Immature natural killer cell (primary cell): Measurements from ENCODE around the gene MYOCD. TPM values are rescaled to one million over a fixed set of nuclear protein-coding genes. Genes with fewer than 3 reads are reported as not detected.

ENCODE experiments used
- DNase-seq, 3 donors: peaks; one replicate each; pipeline ENCODE4 v3.0.0; 2022; ENCODE audit warnings: mixed read lengths in 1 of 3
- H3K27ac Mint-ChIP-seq, 6 donors: one replicate each; pipeline ENCODE4 v1.8.0; 2020; ENCODE audit warnings: mixed read lengths in 6 of 6, mild to moderate bottlenecking in 5 of 6, inconsistent platforms in 4 of 6, moderate library complexity in 3 of 6
- H3K27me3 Mint-ChIP-seq, 3 donors: one replicate each; pipeline ENCODE4 v1.8.0; 2020 to 2021; ENCODE audit warnings: low read depth in 3 of 3, mild to moderate bottlenecking in 3 of 3, mixed read lengths in 3 of 3, moderate library complexity in 3 of 3, inconsistent platforms in 1 of 3
- H3K36me3 Mint-ChIP-seq, 3 donors: one replicate each; pipeline ENCODE4 v1.8.0; 2020; ENCODE audit warnings: mixed read lengths in 3 of 3, inconsistent platforms in 2 of 3, mild to moderate bottlenecking in 2 of 3
- H3K4me1 Mint-ChIP-seq, 2 donors: one replicate each; pipeline ENCODE4 v1.8.0; 2020; ENCODE audit warnings: inconsistent platforms in 2 of 2, mild to moderate bottlenecking in 2 of 2, mixed read lengths in 2 of 2, moderate library complexity in 1 of 2
- H3K4me3 Mint-ChIP-seq, 5 donors: one replicate each; pipeline ENCODE4 v1.8.0; 2020; ENCODE audit warnings: mild to moderate bottlenecking in 5 of 5, mixed read lengths in 5 of 5, inconsistent platforms in 3 of 5, moderate library complexity in 3 of 5
- H3K9me3 Mint-ChIP-seq, 6 donors: one replicate each; pipeline ENCODE4 v1.8.0; 2020; ENCODE audit warnings: mild to moderate bottlenecking in 6 of 6, mixed read lengths in 6 of 6, inconsistent platforms in 4 of 6, moderate library complexity in 3 of 6
- polyA plus RNA-seq, 3 donors: library from polyadenylated mRNA; unstranded; fragments of 300-500 nt; fragmentation: Illumina TruSeq; gene quantifications; one replicate each; pipeline ENCODE4 v1.2.3, GENCODE V29; 2021

MYOCD gene
- polyA plus RNA-seq, 3 donors from 2014 or later = not detected

DNA sequence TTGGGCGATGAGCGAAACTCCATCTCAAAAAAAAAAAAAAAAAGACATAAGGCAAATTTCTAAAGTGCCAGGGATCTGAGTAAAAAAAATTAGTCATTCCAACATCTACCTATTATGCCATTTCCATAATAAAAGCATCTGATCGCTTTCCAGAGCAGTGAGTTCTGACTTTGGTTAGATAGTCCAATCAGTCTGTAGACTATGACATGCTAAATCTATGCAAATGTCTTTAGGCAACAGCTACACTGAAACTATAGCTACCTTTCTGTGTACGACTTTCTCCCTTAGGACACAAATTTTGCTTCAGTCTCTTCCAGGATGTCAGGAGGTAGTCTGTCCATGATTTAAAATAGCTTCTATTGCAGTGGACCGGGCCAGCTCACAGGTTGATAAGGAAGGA is 64.7 kb downstream of the MYOCD start:
- peaks cover 0 to 4% (median 1%) of the 10 kb centered on the region in 3 donors for H3K27me3 Mint-ChIP-seq
- no peak overlapping the region for H3K4me3 Mint-ChIP-seq
- no peaks in the 10 kb centered on the region for H3K36me3 Mint-ChIP-seq
- H3K4me1 Mint-ChIP-seq = no peaks in the 10 kb centered on the region
- H3K27ac Mint-ChIP-seq = no peak overlapping the region
- peaks cover 0 to 8% (median 2%) of the 10 kb centered on the region in 6 donors for H3K9me3 Mint-ChIP-seq
- DNase-seq = no peak

DNA sequence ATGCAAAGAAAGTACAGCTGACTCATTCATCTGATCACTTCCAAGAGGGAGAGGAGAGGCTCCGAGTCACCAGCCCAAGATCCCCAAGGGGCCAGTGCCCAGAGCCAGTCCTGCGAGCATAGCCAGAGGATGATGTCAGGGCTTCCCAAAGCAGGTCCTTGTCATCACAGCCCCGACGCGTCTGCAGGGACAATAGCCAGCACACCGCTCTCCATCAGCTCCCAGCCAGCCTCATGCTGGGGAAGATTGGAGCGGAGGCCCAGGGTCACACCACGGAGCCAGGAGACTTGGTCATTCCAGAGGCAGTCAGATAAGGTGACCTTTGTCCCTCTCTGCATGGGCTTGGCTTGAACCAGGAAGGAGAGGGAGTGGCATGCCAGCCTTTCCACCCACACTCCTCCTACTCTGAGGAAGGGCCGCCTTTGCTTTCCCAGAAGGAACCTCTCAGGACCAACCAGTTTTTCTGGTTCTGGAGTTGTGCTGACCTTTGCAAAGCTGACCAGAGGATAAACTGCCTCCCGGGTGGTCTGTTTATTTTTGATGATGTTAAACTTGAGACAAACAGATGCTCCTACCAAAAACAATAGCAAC is 65.3 kb downstream of the MYOCD start:
- DNase-seq = no peak
- H3K27me3 Mint-ChIP-seq = peaks cover 0 to 4% (median 1%) of the 10 kb centered on the region in 3 donors
- H3K27ac Mint-ChIP-seq = no peak overlapping the region
- no peaks in the 10 kb centered on the region for H3K36me3 Mint-ChIP-seq
- no peak overlapping the region for H3K4me3 Mint-ChIP-seq
- no peaks in the 10 kb centered on the region for H3K4me1 Mint-ChIP-seq
- H3K9me3 Mint-ChIP-seq = peaks cover 0 to 8% (median 2%) of the 10 kb centered on the region in 6 donors

DNA sequence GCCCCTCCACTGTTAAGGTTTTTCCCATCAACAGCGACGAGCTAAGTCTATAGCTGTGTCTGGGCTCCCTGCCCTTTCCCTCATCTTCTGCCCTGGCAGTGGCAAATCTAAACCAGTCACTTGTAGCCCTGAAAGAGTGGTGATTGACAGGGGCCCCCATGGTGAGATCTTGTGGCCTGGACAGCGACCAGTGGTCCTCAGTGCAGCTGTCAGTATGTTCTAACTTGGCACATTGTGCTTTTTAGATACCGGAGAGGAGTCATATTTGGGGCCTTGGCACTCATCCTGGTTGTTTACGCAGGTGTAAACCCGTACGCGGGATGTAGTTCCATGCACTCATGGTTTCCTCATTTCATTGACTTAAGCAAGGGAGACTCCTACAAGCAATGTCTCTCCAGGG is 66.1 kb downstream of the MYOCD start:
- no peak overlapping the region for H3K27ac Mint-ChIP-seq
- DNase-seq = no peak
- no peaks in the 10 kb centered on the region for H3K4me1 Mint-ChIP-seq
- H3K27me3 Mint-ChIP-seq = peaks cover 0 to 4% (median 1%) of the 10 kb centered on the region in 3 donors
- H3K9me3 Mint-ChIP-seq = peaks cover 0 to 8% (median 2%) of the 10 kb centered on the region in 6 donors
- no peak overlapping the region for H3K4me3 Mint-ChIP-seq
- no peaks in the 10 kb centered on the region for H3K36me3 Mint-ChIP-seq

GRCh38 chr17:12732366-12732765 is 66.7 kb downstream of the MYOCD start:
- no peak overlapping the region for H3K4me3 Mint-ChIP-seq
- DNase-seq = no peak
- H3K36me3 Mint-ChIP-seq = no peaks in the 10 kb centered on the region
- peaks cover 0 to 8% (median 2%) of the 10 kb centered on the region in 6 donors for H3K9me3 Mint-ChIP-seq
- no peaks in the 10 kb centered on the region for H3K4me1 Mint-ChIP-seq
- no peak overlapping the region for H3K27ac Mint-ChIP-seq
- peaks cover 0 to 4% (median 1%) of the 10 kb centered on the region in 3 donors for H3K27me3 Mint-ChIP-seq

- Mint-ChIP-seq H3K27me3 (peaks cover 0 to 4% (median 1%) of the 10 kb centered on the region in 3 donors), H3K36me3 (no peaks in the 10 kb centered on the region), H3K27ac (no peak overlapping the region), H3K4me1 (no peaks in the 10 kb centered on the region), H3K4me3 (no peak overlapping the region), H3K9me3 (peaks cover 0 to 8% (median under 1%) of the 10 kb centered on the region in 6 donors)
- DNase-seq = no peak
These were observed 69.2 kb downstream of the MYOCD start for GRCh38 chr17:12734926-12735325.

- no peak for DNase-seq
- Mint-ChIP-seq H3K36me3 (no peaks in the 10 kb centered on the region), H3K9me3 (peaks cover 0 to 8% (median under 1%) of the 10 kb centered on the region in 6 donors), H3K27ac (no peak overlapping the region), H3K27me3 (peaks cover 0 to 4% (median 3%) of the 10 kb centered on the region in 3 donors), H3K4me1 (no peaks in the 10 kb centered on the region), H3K4me3 (no peak overlapping the region)
These were observed 69.8 kb downstream of the MYOCD start for GRCh38 chr17:12735517-12735916.

- no peak overlapping the region for H3K4me3 Mint-ChIP-seq
- H3K27ac Mint-ChIP-seq = no peak overlapping the region
- H3K4me1 Mint-ChIP-seq = no peaks in the 10 kb centered on the region
- DNase-seq = no peak
- peaks cover 0 to 8% (median under 1%) of the 10 kb centered on the region in 6 donors for H3K9me3 Mint-ChIP-seq
- H3K36me3 Mint-ChIP-seq = no peaks in the 10 kb centered on the region
- H3K27me3 Mint-ChIP-seq = peaks cover 0 to 4% (median 2%) of the 10 kb centered on the region in 3 donors
These were observed 70.8 kb downstream of the MYOCD start for GRCh38 chr17:12736526-12736925.

GRCh38 chr17:12737740-12738469 is 72.2 kb downstream of the MYOCD start:
- peaks cover 0 to 2% (median 0%) of the 10 kb centered on the region in 3 donors for H3K27me3 Mint-ChIP-seq
- no peak overlapping the region for H3K27ac Mint-ChIP-seq
- DNase-seq = no peak
- H3K4me3 Mint-ChIP-seq = no peak overlapping the region
- H3K9me3 Mint-ChIP-seq = peaks cover 0 to 3% (median 0%) of the 10 kb centered on the region in 6 donors
- no peaks in the 10 kb centered on the region for H3K36me3 Mint-ChIP-seq
- H3K4me1 Mint-ChIP-seq = no peaks in the 10 kb centered on the region

DNA sequence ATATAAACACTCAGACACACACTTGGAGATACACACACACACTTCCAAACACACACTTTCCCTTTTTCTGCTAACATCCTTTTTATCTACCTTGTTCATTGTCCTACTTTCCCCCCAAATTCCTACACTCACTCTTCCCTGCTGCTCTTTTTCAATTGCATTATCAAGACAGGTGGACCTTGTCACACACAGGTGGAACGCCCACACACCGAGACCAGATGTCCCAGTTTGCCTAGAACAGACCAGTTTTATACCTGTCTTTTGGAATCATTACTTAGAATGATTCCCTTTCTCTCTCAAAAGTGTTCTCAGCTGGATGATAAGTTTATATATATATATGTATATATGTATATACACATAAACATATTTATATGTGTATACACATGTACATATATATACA is 72.9 kb downstream of the MYOCD start:
- Mint-ChIP-seq H3K36me3 (no peaks in the 10 kb centered on the region), H3K9me3 (peaks cover 0 to 3% (median 0%) of the 10 kb centered on the region in 6 donors), H3K4me1 (no peaks in the 10 kb centered on the region), H3K27ac (no peak overlapping the region), H3K4me3 (no peak overlapping the region), H3K27me3 (peaks cover 0 to 2% (median 0%) of the 10 kb centered on the region in 3 donors)
- no peak for DNase-seq

DNA sequence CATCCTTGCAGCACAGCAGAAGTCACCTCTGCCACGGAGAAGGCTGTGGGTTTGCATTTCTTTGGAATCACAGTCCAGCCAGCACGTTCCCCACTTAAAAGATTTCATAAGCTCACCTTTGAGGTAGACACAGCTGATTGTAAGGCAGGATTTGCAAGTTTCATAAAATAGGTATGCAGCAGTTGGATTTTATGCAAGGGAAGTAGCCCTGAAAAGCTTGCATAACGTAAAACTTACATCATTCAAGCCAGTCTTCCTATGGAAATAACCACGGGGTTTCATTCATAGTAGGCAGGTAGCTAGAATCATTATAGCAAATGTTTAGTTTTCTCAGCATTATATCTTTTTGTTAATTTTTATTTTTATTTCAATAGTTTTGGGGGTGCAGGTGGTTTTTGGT is 73.8 kb downstream of the MYOCD start:
- Mint-ChIP-seq H3K4me1 (no peaks in the 10 kb centered on the region), H3K9me3 (no peaks in the 10 kb centered on the region), H3K27me3 (peaks cover 0 to 2% (median 0%) of the 10 kb centered on the region in 3 donors), H3K27ac (no peak overlapping the region), H3K36me3 (no peaks in the 10 kb centered on the region), H3K4me3 (no peak overlapping the region)
- DNase-seq = no peak

- H3K4me3 Mint-ChIP-seq = no peak overlapping the region
- H3K9me3 Mint-ChIP-seq = peaks cover 0 to 6% (median 0%) of the 10 kb centered on the region in 6 donors
- DNase-seq = no peak
- no peaks in the 10 kb centered on the region for H3K36me3 Mint-ChIP-seq
- peaks cover 2 to 4% (median 4%) of the 10 kb centered on the region in 3 donors for H3K27me3 Mint-ChIP-seq
- no peak overlapping the region for H3K27ac Mint-ChIP-seq
- no peaks in the 10 kb centered on the region for H3K4me1 Mint-ChIP-seq
These were observed 77.4 kb downstream of the MYOCD start for GRCh38 chr17:12743046-12743445.

DNA sequence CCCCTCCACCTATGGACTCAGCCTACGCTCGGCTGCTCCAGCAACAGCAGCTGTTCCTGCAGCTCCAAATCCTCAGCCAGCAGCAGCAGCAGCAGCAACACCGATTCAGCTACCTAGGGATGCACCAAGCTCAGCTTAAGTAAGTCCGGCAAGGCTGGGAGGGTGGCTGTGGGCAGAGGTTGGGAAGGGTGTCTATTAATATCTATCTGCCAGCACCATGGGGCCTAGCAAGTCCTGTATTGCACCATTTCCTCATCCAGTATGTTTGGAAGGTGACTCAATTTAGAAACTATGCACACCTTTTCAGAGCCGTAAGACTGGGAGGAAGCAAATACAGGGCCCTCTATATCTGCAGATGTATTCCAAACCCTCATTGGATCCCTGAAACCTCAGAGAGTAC is 78.6 kb downstream of the MYOCD start:
- Mint-ChIP-seq H3K27ac (no peak overlapping the region), H3K4me1 (no peaks in the 10 kb centered on the region), H3K36me3 (no peaks in the 10 kb centered on the region), H3K4me3 (no peak overlapping the region), H3K27me3 (peaks cover 2 to 4% (median 4%) of the 10 kb centered on the region in 3 donors), H3K9me3 (peaks cover 0 to 6% (median 0%) of the 10 kb centered on the region in 6 donors)
- no peak for DNase-seq

DNA sequence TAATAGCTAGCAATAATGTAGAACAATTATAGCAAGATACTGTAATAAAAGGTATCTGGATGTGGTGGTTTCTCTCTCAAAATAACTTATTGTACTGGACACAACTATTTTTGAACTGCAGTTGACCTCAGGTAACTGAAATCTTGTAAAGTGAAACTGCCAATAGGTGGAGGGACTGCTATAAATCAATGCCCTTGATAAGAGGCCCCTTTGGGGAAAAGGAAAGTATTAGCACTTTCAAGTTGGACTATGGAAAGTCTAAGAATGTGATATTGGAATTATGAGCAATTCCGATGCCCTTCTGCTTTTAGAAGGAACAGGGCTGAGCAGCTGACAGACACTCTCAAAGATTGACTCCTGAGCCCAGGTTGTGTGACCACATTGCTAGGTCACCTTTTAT is 79.1 kb downstream of the MYOCD start:
- H3K4me3 Mint-ChIP-seq = no peak overlapping the region
- no peak for DNase-seq
- no peaks in the 10 kb centered on the region for H3K36me3 Mint-ChIP-seq
- peaks cover 0 to 6% (median 0%) of the 10 kb centered on the region in 6 donors for H3K9me3 Mint-ChIP-seq
- peaks cover 2 to 4% (median 4%) of the 10 kb centered on the region in 3 donors for H3K27me3 Mint-ChIP-seq
- H3K27ac Mint-ChIP-seq = no peak overlapping the region
- no peaks in the 10 kb centered on the region for H3K4me1 Mint-ChIP-seq

- Mint-ChIP-seq H3K27me3 (peaks cover 2 to 4% (median 2%) of the 10 kb centered on the region in 3 donors), H3K27ac (no peak overlapping the region), H3K4me3 (no peak overlapping the region), H3K4me1 (no peaks in the 10 kb centered on the region), H3K9me3 (peaks cover 0 to 6% (median 0%) of the 10 kb centered on the region in 6 donors), H3K36me3 (no peaks in the 10 kb centered on the region)
- no peak for DNase-seq
These were observed 79.8 kb downstream of the MYOCD start for GRCh38 chr17:12745486-12745885.
